ENCODE results near the gene NCKAP5. TPM values are rescaled to one million over a fixed set of nuclear protein-coding genes. Genes with fewer than 3 reads are reported as not detected.

The NCKAP5 gene
- total RNA-seq, 1 experiment from 2014 or later = not detected

GRCh38 chr2:133143645-133144044 is 424.6 kb downstream of the NCKAP5 start:
- Histone ChIP-seq H3K4me1 (replicated peaks; ENCODE audit: insufficient read depth) (no peaks in the 10 kb centered on the region), H3F3A (ENCODE audit: insufficient read depth, low read depth) (no peaks in the 10 kb centered on the region), H3K4me2 (no peak overlapping the region), H4K20me1 (ENCODE audit: insufficient read depth) (no peaks in the 10 kb centered on the region), H3K9me3 (ENCODE audit: insufficient read depth, low read depth) (no peaks in the 10 kb centered on the region), H3K79me2 (ENCODE audit: low read depth) (no peaks in the 10 kb centered on the region), H2AFZ (no peak overlapping the region), H3K27ac (no peak overlapping the region), H3K36me3 (ENCODE audit: low read depth) (no peaks in the 10 kb centered on the region), H3K4me3 (no peak overlapping the region), H3K27me3 (ENCODE audit: insufficient read depth, low read depth) (no peaks in the 10 kb centered on the region), H3K9me2 (ENCODE audit: insufficient read depth) (no peaks in the 10 kb centered on the region)
- TF ChIP-seq CTCF (conservative IDR thresholded peaks at IDR 0.05) (no peak), EZH2 (IDR thresholded peaks at IDR 0.05; ENCODE audit: low read depth) (no peak)
- no peak for DNase-seq
- ChIA-PET CTCF (no interaction called here), POLR2A (ENCODE audit: unreplicated experiment) (no interaction called here)
- no TSS peak for BruUV-seq (replicated peaks)
- intact Hi-C loops (cut with micrococcal nuclease; ENCODE audit: unreplicated experiment) = no loop called here

GRCh38 chr2:133142087-133142486 is 426.2 kb downstream of the NCKAP5 start:
- intact Hi-C loops (cut with micrococcal nuclease; ENCODE audit: unreplicated experiment) = no loop called here
- no peaks in the 10 kb centered on the region for H4K20me1 ChIP-seq (ENCODE audit: insufficient read depth)
- no TSS peak for BruUV-seq (replicated peaks)

GRCh38 chr2:133140620-133141019 is 427.6 kb downstream of the NCKAP5 start:
- Histone ChIP-seq H3K36me3 (ENCODE audit: low read depth) (no peaks in the 10 kb centered on the region), H3K4me3 (no peak overlapping the region), H3K27me3 (ENCODE audit: insufficient read depth, low read depth) (no peaks in the 10 kb centered on the region), H4K20me1 (ENCODE audit: insufficient read depth) (no peaks in the 10 kb centered on the region), H3F3A (ENCODE audit: insufficient read depth, low read depth) (no peaks in the 10 kb centered on the region), H3K4me2 (peak overlapping the region; percentile 59), H3K9me2 (ENCODE audit: insufficient read depth) (no peaks in the 10 kb centered on the region), H2AFZ (0 out of 2 replicates have a peak overlapping the region, but pooled peaks have one; percentile 54), H3K4me1 (replicated peaks; ENCODE audit: insufficient read depth) (no peaks in the 10 kb centered on the region), H3K27ac (no peak overlapping the region), H3K79me2 (ENCODE audit: low read depth) (no peaks in the 10 kb centered on the region), H3K9me3 (ENCODE audit: insufficient read depth, low read depth) (no peaks in the 10 kb centered on the region)
- ChIA-PET POLR2A (ENCODE audit: unreplicated experiment) (no interaction called here), CTCF (no interaction called here)
- DNase-seq = no peak
- no peak for TF ChIP-seq CTCF (conservative IDR thresholded peaks at IDR 0.05)
- no peak for TF ChIP-seq EZH2 (IDR thresholded peaks at IDR 0.05; ENCODE audit: low read depth)
- intact Hi-C loops (cut with micrococcal nuclease; ENCODE audit: unreplicated experiment) = no loop called here
- BruUV-seq (replicated peaks) = no TSS peak

More at GRCh38 chr2:133142087-133142486, 426.2 kb downstream of the NCKAP5 start:
- DNase-seq = no peak
- Histone ChIP-seq H3F3A (ENCODE audit: insufficient read depth, low read depth) (no peaks in the 10 kb centered on the region), H3K79me2 (ENCODE audit: low read depth) (no peaks in the 10 kb centered on the region), H3K27me3 (ENCODE audit: insufficient read depth, low read depth) (no peaks in the 10 kb centered on the region), H2AFZ (no peak overlapping the region), H3K27ac (no peak overlapping the region), H3K36me3 (ENCODE audit: low read depth) (no peaks in the 10 kb centered on the region), H3K4me1 (replicated peaks; ENCODE audit: insufficient read depth) (no peaks in the 10 kb centered on the region), H3K4me2 (no peak overlapping the region), H3K9me2 (ENCODE audit: insufficient read depth) (no peaks in the 10 kb centered on the region), H3K9me3 (ENCODE audit: insufficient read depth, low read depth) (no peaks in the 10 kb centered on the region), H3K4me3 (no peak overlapping the region)
- ChIA-PET CTCF (no interaction called here), POLR2A (ENCODE audit: unreplicated experiment) (interaction anchor here (0.6 kb wide), 1 partner anchor 312 kb away, joined by 23 read pairs; no protein-coding TSS in a partner anchor)
- TF ChIP-seq CTCF (conservative IDR thresholded peaks at IDR 0.05) (no peak), EZH2 (IDR thresholded peaks at IDR 0.05; ENCODE audit: low read depth) (no peak)
